Erythroblast (primary cell): ENCODE measurements around the gene CABLES1.

Experiments
- GATA1 ChIP-seq: IDR thresholded peaks from 2 replicates; pipeline ENCODE4 v1.6.1; 2011; ENCODE audit warnings: low read depth, mild to moderate bottlenecking, control low read depth, low read length, moderate library complexity
- POLR2A ChIP-seq: IDR thresholded peaks from 2 replicates; pipeline ENCODE4 v1.6.1; 2011; ENCODE audit warnings: mild to moderate bottlenecking, low read length

DNA sequence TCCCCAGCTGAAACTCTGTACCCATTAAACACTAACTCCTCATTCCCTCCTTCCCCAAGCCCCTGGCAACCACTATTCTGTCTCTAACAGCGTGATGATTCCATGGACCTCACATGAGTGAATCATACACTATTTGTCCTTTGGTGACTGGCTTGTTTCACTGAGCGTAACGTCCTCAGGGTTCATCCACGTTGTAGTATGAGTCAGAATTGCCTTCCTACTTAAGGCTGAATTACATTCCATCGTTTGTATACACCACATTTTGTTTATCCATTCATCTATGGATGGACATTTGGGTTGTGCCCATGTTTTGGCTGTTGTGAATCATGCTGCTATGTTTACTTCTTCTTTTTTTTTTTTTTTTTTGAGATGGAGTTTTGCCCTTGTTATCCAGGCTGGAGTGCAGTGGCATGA lies 19.6 kb upstream of the CABLES1 start:
- no peak for TF ChIP-seq POLR2A
- no peak for TF ChIP-seq GATA1
